PFSK-1 (cell line): ENCODE data around the gene ACO1.

Source experiments
- FOXP2 ChIP-seq: optimal IDR thresholded peaks from 2 replicates; pipeline ENCODE3; 2011; ENCODE audit warnings: borderline replicate concordance, control low read depth, inconsistent platforms; ENCODE audit not compliant: insufficient read depth; ENCODE audit errors: extremely low read length, extremely low read depth
- POLR2AphosphoS5 ChIP-seq: IDR thresholded peaks from 2 replicates; pipeline ENCODE4 v1.6.1; 2012; ENCODE audit warnings: low read depth, mild to moderate bottlenecking, control low read depth, low read length, moderate library complexity
- REST ChIP-seq, 2 experiments: IDR thresholded peaks; 2 replicates each; pipeline versions ENCODE4 v1.6.1 to v1.8.0; 2011 to 2012; ENCODE audit warnings: low read depth in 2 of 2, low read length in 2 of 2, control low read depth in 1 of 2, inconsistent platforms in 1 of 2, mild to moderate bottlenecking in 1 of 2, moderate library complexity in 1 of 2; ENCODE audit not compliant: insufficient read depth in 1 of 2
- SIN3A ChIP-seq: IDR thresholded peaks from 2 replicates; pipeline ENCODE4 v1.6.1; 2012; ENCODE audit warnings: mild to moderate bottlenecking, low read length, moderate library complexity, borderline replicate concordance; ENCODE audit not compliant: insufficient read depth
- TAF1 ChIP-seq: IDR thresholded peaks from 2 replicates; pipeline ENCODE4 v1.6.1; 2012; ENCODE audit warnings: low read length, control low read depth, borderline replicate concordance; ENCODE audit not compliant: insufficient read depth

Gene ACO1

GRCh38 chr9:32344551-32345182 is 39.8 kb upstream of the ACO1 start:
- no peak for TF ChIP-seq TAF1
- TF ChIP-seq REST (IDR thresholded peaks at IDR 0.05; ENCODE audit: insufficient read depth in 1 of 2, low read depth in 2 of 2, low read length in 2 of 2): no peak
- TF ChIP-seq FOXP2: no peak
- TF ChIP-seq SIN3A: no peak
- no peak for TF ChIP-seq POLR2AphosphoS5

GRCh38 chr9:32345243-32345642 is 39.2 kb upstream of the ACO1 start:
- TF ChIP-seq FOXP2: no peak
- TF ChIP-seq TAF1: no peak
- TF ChIP-seq SIN3A: no peak
- TF ChIP-seq REST (IDR thresholded peaks at IDR 0.05; ENCODE audit: insufficient read depth in 1 of 2, low read depth in 2 of 2, low read length in 2 of 2): no peak
- TF ChIP-seq POLR2AphosphoS5: no peak

- TF ChIP-seq SIN3A (no peak), REST (IDR thresholded peaks at IDR 0.05; ENCODE audit: insufficient read depth in 1 of 2, low read depth in 2 of 2, low read length in 2 of 2) (no peak), TAF1 (no peak), FOXP2 (no peak), POLR2AphosphoS5 (no peak)
Measured at GRCh38 chr9:32347571-32347970, 36.9 kb upstream of the ACO1 start.

GRCh38 chr9:32348106-32348695 is 36.2 kb upstream of the ACO1 start:
- TF ChIP-seq TAF1 (no peak), FOXP2 (no peak), REST (IDR thresholded peaks at IDR 0.05; ENCODE audit: insufficient read depth in 1 of 2, low read depth in 2 of 2, low read length in 2 of 2) (no peak), SIN3A (no peak), POLR2AphosphoS5 (no peak)

- no peak for TF ChIP-seq POLR2AphosphoS5
- TF ChIP-seq REST (IDR thresholded peaks at IDR 0.05; ENCODE audit: insufficient read depth in 1 of 2, low read depth in 2 of 2, low read length in 2 of 2): no peak
- TF ChIP-seq FOXP2: no peak
Measured at GRCh38 chr9:32349013-32349412, 35.4 kb upstream of the ACO1 start.
